Breast epithelium (tissue), 3 donors: ENCODE results near the gene GGTA1.

Experiments
- CTCF ChIP-seq, 3 donors: fragments of 450-650 bp; IDR thresholded peaks; one replicate each; pipeline ENCODE4 v1.5.1; 2016 to 2017; ENCODE audit warnings: antibody characterized with exemption in 3 of 3, mild to moderate bottlenecking in 3 of 3, moderate library complexity in 3 of 3
- POLR2A ChIP-seq: fragments of 450-650 bp; IDR thresholded peaks from one replicate; pipeline ENCODE4 v1.6.1; 2016; ENCODE audit warnings: antibody characterized with exemption, mild to moderate bottlenecking, moderate library complexity
- POLR2AphosphoS5 ChIP-seq, 3 donors: sonication (generic); formaldehyde crosslinking; IDR thresholded peaks; one replicate each; pipeline ENCODE4 v1.6.1; 2017; ENCODE audit warnings: antibody characterized with exemption in 3 of 3

- TF ChIP-seq POLR2A (no peak), CTCF (IDR thresholded peaks at IDR 0.05) (no peak), POLR2AphosphoS5 (IDR thresholded peaks at IDR 0.05) (no peak)
Observed at GRCh38 chr9:121411993-121412392, 87.7 kb downstream of the GGTA1 start.
